ENCODE results near the gene GAGE10.

Gene GAGE10

DNA sequence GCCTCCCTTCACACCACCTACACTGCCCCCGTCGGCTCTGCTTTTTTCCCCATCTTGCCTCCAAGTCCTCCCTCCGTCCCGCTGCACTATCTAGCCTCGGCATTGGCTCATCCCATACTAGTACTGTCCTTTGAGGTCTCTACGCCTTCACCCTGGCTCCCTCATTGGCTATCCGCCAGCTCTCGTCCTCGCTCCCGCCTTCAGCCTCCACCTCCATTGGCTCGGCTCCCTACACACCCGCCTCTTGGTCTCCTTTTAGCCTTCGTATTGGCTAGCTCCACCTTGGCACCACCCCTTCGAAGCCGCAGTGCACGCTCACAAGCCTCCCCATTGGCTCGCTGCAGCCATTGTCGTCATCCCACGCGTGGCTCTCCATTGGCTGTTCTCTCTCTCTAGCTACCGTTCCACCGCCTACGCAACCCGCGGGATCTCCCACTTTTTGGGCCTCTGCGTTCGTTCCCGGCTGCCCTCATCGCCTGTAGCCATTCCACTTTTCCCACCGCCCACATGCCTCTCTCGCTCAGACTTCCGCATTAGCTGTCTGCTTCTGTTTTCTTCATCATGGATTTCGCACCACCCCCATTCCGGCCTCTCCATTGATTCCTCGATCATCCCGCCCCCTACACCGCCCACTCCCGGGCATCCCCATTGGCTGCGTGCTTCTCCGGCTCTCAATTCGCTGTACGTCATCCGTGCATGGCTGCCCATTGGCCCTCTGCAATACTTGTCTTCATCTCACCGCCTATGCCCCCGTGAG lies 34.3 kb upstream of the GAGE10 start:
- peaks cover 7% of the 10 kb centered on the region; the same call in 1 of the 2 replicates for H3K79me2 ChIP-seq (ENCODE audit: insufficient read depth, low read depth)
- no peak overlapping the region for H3K4me3 ChIP-seq (IDR thresholded peaks at IDR 0.05; ENCODE audit: insufficient read depth, low read depth, low read length)
- H3K27ac ChIP-seq = peak overlapping the region; percentile 74
- H3K36me3 ChIP-seq (ENCODE audit: insufficient read depth) = no peaks in the 10 kb centered on the region
- peak overlapping the region; percentile 78; the same call in 1 of the 2 replicates for H2AFZ ChIP-seq (ENCODE audit: low read depth)
- H3K27me3 ChIP-seq (ENCODE audit: insufficient read depth, low read depth) = no peaks in the 10 kb centered on the region
- H3K4me2 ChIP-seq = peak overlapping the region; percentile 56; the same call in 1 of the 2 replicates
- peak overlapping the region; percentile 85 for H3K9ac ChIP-seq
- H4K20me1 ChIP-seq (ENCODE audit: insufficient read depth) = no peaks in the 10 kb centered on the region
- TF ChIP-seq, protein P1, sequence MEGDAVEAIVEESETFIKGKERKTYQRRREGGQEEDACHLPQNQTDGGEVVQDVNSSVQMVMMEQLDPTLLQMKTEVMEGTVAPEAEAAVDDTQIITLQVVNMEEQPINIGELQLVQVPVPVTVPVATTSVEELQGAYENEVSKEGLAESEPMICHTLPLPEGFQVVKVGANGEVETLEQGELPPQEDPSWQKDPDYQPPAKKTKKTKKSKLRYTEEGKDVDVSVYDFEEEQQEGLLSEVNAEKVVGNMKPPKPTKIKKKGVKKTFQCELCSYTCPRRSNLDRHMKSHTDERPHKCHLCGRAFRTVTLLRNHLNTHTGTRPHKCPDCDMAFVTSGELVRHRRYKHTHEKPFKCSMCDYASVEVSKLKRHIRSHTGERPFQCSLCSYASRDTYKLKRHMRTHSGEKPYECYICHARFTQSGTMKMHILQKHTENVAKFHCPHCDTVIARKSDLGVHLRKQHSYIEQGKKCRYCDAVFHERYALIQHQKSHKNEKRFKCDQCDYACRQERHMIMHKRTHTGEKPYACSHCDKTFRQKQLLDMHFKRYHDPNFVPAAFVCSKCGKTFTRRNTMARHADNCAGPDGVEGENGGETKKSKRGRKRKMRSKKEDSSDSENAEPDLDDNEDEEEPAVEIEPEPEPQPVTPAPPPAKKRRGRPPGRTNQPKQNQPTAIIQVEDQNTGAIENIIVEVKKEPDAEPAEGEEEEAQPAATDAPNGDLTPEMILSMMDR (conservative IDR thresholded peaks at IDR 0.05; ENCODE audit: low read depth, low read length) = no peak
- H3K4me1 ChIP-seq (ENCODE audit: low read depth, poor library complexity, severe bottlenecking) = peaks cover 19% of the 10 kb centered on the region

DNA sequence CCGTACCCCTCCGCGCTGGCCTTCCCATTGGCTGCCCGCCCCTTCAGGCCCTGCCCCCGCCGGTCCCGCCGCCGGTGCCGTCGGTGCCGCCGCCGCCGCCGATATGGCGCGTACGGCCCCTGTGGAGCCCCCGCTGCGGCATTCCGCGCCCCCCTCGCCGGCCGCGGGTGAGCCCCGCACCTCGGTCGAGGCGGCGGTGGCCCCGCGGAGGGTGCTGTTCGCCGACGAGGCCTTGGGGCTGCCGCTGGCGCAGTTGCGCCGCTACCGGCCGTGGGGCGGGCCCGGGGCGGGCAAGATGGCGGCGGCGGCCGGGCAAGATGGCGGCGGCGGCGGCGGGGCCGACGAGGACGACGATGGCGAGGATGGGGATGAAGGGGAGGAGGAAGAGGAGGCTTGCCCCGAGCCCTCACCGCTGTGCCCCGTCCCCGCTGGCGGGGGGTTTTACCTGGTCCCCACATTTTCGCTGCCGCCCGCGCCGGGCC lies 33.6 kb upstream of the GAGE10 start, which contains the start of gene PPP1R3F:
TSS of gene PPP1R3F (plus strand) at position 27 of the 482 bp plus-strand sequence. CDS start at position 104, 77 bp downstream.
- Histone ChIP-seq H2AFZ (ENCODE audit: low read depth) (peak within 1 kb of the TSS; percentile 78), H3K4me1 (ENCODE audit: low read depth, poor library complexity, severe bottlenecking) (peaks cover 19% of the 10 kb centered on the region), H4K20me1 (ENCODE audit: insufficient read depth) (no peaks in the 10 kb centered on the region), H3K27me3 (ENCODE audit: insufficient read depth, low read depth) (no peaks in the 10 kb centered on the region), H3K4me2 (peak within 1 kb of the TSS; percentile 60), H3K9ac (peak within 1 kb of the TSS; percentile 85), H3K27ac (peak within 1 kb of the TSS; percentile 74), H3K36me3 (ENCODE audit: insufficient read depth) (no peaks in the 10 kb centered on the region), H3K4me3 (IDR thresholded peaks at IDR 0.05; ENCODE audit: insufficient read depth, low read depth, low read length) (no peak within 1 kb of the TSS), H3K79me2 (ENCODE audit: insufficient read depth, low read depth) (peaks cover 7% of the 10 kb centered on the region; the same call in 1 of the 2 replicates)
- TF ChIP-seq, protein P1 (conservative IDR thresholded peaks at IDR 0.05; ENCODE audit: low read depth, low read length) = no peak

DNA sequence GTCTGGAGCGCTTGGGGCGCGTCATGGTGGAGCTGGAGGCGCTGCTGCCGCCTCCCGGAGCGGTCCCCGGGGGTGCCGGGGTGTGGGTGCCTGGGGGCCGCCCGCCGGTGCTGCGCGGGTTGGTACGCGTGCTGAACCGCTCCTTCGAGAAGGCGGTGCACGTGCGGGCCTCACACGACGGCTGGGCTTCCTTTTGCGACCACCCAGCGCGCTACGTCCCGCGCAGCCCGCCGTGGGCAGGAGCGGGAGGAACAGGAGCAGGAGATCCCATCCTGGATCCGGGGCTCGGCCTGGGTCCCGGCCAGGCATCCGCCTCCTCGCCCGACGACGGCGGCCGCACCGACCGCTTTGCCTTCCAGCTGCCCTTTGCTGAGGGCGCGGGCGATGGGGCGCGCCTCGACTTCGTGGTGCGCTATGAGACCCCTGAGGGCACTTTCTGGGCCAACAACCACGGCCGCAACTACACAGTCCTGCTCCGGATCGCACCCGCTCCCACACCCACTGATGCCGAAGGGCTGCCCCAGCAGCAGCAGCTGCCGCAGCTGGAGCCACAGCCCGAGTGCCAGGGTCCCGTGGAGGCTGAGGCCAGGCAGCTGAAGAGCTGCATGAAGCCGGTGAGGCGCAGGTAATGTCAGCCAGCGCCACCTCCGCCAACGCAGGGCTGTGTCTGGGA lies 33.1 kb upstream of the GAGE10 start:
- Histone ChIP-seq H3K4me1 (ENCODE audit: low read depth, poor library complexity, severe bottlenecking) (peaks cover 19% of the 10 kb centered on the region), H3K4me2 (peak overlapping the region; percentile 60; the same call in 1 of the 2 replicates), H3K36me3 (ENCODE audit: insufficient read depth) (no peaks in the 10 kb centered on the region), H3K27ac (peak overlapping the region; percentile 74), H3K9ac (peak overlapping the region; percentile 85), H3K79me2 (ENCODE audit: insufficient read depth, low read depth) (peaks cover 7% of the 10 kb centered on the region; the same call in 1 of the 2 replicates), H4K20me1 (ENCODE audit: insufficient read depth) (no peaks in the 10 kb centered on the region), H2AFZ (ENCODE audit: low read depth) (peak overlapping the region; percentile 38; the same call in 1 of the 2 replicates), H3K27me3 (ENCODE audit: insufficient read depth, low read depth) (no peaks in the 10 kb centered on the region), H3K4me3 (IDR thresholded peaks at IDR 0.05; ENCODE audit: insufficient read depth, low read depth, low read length) (no peak overlapping the region)
- TF ChIP-seq, protein P1 (conservative IDR thresholded peaks at IDR 0.05; ENCODE audit: low read depth, low read length) = no peak

DNA sequence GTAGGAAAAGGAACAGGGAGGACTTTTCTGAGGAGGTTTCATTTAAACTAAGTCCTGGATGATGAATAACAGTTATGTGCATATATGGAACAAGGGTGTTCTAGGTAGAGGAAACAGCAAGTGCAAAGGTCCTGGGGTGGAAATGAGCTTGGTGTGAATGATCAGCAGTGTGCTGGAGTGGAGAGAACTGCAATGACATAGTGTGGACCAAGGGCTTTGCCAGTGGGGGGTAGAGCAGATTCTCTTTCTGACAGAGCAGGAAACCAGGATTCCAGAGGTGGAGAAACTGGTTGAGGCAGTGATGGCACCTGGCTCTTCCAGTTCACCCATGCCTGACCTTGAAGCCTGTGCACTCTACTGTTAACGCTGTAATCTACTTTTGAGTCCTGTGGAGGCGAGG lies 32.1 kb upstream of the GAGE10 start:
- Histone ChIP-seq H3K27ac (no peak overlapping the region), H3K4me3 (IDR thresholded peaks at IDR 0.05; ENCODE audit: insufficient read depth, low read depth, low read length) (no peak overlapping the region), H3K4me1 (ENCODE audit: low read depth, poor library complexity, severe bottlenecking) (peaks cover 19% of the 10 kb centered on the region), H2AFZ (ENCODE audit: low read depth) (no peak overlapping the region), H4K20me1 (ENCODE audit: insufficient read depth) (no peaks in the 10 kb centered on the region), H3K79me2 (ENCODE audit: insufficient read depth, low read depth) (peaks cover 7% of the 10 kb centered on the region; the same call in 1 of the 2 replicates), H3K9ac (no peak overlapping the region), H3K4me2 (peak overlapping the region; percentile 60; the same call in 1 of the 2 replicates), H3K27me3 (ENCODE audit: insufficient read depth, low read depth) (no peaks in the 10 kb centered on the region), H3K36me3 (ENCODE audit: insufficient read depth) (no peaks in the 10 kb centered on the region)
- TF ChIP-seq, protein P1 (conservative IDR thresholded peaks at IDR 0.05; ENCODE audit: low read depth, low read length) = no peak
